Suprapubic skin (tissue), 3 donors: ENCODE data around the gene CEP70.

Source experiments
- POLR2AphosphoS5 ChIP-seq, 3 donors: sonication (generic); formaldehyde crosslinking; IDR thresholded peaks; one replicate each; pipeline ENCODE4 v1.6.1; 2017; ENCODE audit warnings: antibody characterized with exemption in 3 of 3
- TF ChIP-seq, protein P1 (sequence below), 2 donors: fragments of 200-600 bp in 1 of 2; fragments of 450-650 bp in 1 of 2; sonication (generic) in 1 of 2; IDR thresholded peaks; one replicate each; pipeline ENCODE4 v1.5.1; 2016 to 2019; ENCODE audit warnings: antibody characterized with exemption in 2 of 2, mild to moderate bottlenecking in 1 of 2, moderate library complexity in 1 of 2

DNA sequence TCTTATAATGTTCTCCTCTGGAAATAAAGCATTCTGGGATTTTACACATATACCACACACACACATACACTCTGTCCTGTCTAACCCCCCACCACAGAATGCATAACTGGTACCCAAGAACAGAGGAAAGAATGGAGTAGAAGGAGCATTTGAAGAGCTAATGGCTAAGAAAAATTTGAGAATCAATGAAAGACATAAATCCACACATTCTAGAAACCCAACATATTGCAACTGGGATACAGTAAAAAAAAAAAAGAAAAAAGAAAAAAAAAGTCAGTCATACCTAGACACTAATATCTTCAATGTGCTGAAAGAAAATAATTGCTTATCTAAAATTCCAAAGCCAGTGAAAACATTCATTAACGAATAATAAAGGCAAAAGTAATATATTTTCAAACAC, 20.9 kb downstream of the CEP70 start:
- TF ChIP-seq, protein P1, sequence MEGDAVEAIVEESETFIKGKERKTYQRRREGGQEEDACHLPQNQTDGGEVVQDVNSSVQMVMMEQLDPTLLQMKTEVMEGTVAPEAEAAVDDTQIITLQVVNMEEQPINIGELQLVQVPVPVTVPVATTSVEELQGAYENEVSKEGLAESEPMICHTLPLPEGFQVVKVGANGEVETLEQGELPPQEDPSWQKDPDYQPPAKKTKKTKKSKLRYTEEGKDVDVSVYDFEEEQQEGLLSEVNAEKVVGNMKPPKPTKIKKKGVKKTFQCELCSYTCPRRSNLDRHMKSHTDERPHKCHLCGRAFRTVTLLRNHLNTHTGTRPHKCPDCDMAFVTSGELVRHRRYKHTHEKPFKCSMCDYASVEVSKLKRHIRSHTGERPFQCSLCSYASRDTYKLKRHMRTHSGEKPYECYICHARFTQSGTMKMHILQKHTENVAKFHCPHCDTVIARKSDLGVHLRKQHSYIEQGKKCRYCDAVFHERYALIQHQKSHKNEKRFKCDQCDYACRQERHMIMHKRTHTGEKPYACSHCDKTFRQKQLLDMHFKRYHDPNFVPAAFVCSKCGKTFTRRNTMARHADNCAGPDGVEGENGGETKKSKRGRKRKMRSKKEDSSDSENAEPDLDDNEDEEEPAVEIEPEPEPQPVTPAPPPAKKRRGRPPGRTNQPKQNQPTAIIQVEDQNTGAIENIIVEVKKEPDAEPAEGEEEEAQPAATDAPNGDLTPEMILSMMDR (IDR thresholded peaks at IDR 0.05) = no peak
- no peak for TF ChIP-seq POLR2AphosphoS5 (IDR thresholded peaks at IDR 0.05)
